H1 (cell line): ENCODE measurements around the gene FNDC7. TPM values are rescaled to one million over a fixed set of nuclear protein-coding genes. Genes with fewer than 3 reads are reported as not detected.

Experiments
- CTCF ChIA-PET: fragments of 300-600 bp; sonication (Branson Sonifier 250); formaldehyde crosslinking; loops from one replicate; lab custom pipeline; 2021; ENCODE audit not compliant: partially characterized antibody; lab: Charles Lee
- POLR2A ChIA-PET: fragments of 300-600 bp; sonication (Branson Sonifier 250); formaldehyde crosslinking; loops from one replicate; lab custom pipeline; 2021; ENCODE audit warnings: inconsistent platforms; ENCODE audit not compliant: partially characterized antibody; lab: Charles Lee
- DNase-seq, 2 experiments: peaks; one replicate each; pipeline versions ENCODE4 v3.0.0 to v3.0.0-alpha.2; 2010 to 2022; ENCODE audit warnings: low spot score in 2 of 2, low read depth in 1 of 2, mixed read lengths in 1 of 2
- FAIRE-seq: peaks from 2 replicates; lab custom pipeline; 2011; peaks lifted over from hg19 to GRCh38; lab: Jason Lieb, UNC
- H2AFZ ChIP-seq: 2 replicates; pipeline ENCODE4 v1.8.1; 2012; ENCODE audit warnings: low read length, inconsistent platforms
- H2AK5ac ChIP-seq: 2 replicates; pipeline ENCODE4 v1.6.1; 2013; ENCODE audit warnings: low read depth, low read length
- H2BK120ac ChIP-seq: replicated peaks from 2 replicates; pipeline ENCODE3; 2013; ENCODE audit warnings: low read depth, low read length, inconsistent platforms
- H2BK12ac ChIP-seq: 2 replicates; pipeline ENCODE4 v1.6.1; 2013; ENCODE audit warnings: low read depth, low read length
- H2BK15ac ChIP-seq: 2 replicates; pipeline ENCODE4 v1.6.1; 2013; ENCODE audit warnings: low read length
- H2BK20ac ChIP-seq: 2 replicates; pipeline ENCODE4 v1.6.1; 2013; ENCODE audit warnings: low read length
- H2BK5ac ChIP-seq: 2 replicates; pipeline ENCODE4 v1.6.1; 2013; ENCODE audit warnings: low read depth, low read length
- H3K14ac ChIP-seq: 2 replicates; pipeline ENCODE4 v1.6.1; 2013; ENCODE audit warnings: inconsistent platforms; ENCODE audit not compliant: insufficient read length
- H3K18ac ChIP-seq: 2 replicates; pipeline ENCODE4 v1.6.1; 2013; ENCODE audit warnings: low read length; ENCODE audit errors: extremely low read depth
- H3K23ac ChIP-seq: 2 replicates; pipeline ENCODE4 v1.6.1; 2013; ENCODE audit warnings: inconsistent platforms; ENCODE audit not compliant: insufficient read length
- H3K23me2 ChIP-seq: 2 replicates; pipeline ENCODE4 v1.6.1; 2013; ENCODE audit warnings: low read depth, low read length
- H3K27ac ChIP-seq: 2 replicates; pipeline ENCODE4 v1.6.1; 2011; ENCODE audit warnings: low read depth, low read length, inconsistent platforms
- H3K27me3 ChIP-seq, 4 experiments: replicated peaks in 1 of 4; 1 replicate in 1 of 4; 2 replicates in 3 of 4; pipeline versions ENCODE4 v1.6.1 to v1.8.1; 2011 to 2013; ENCODE audit warnings: low read length in 3 of 4, mild to moderate bottlenecking in 3 of 4, inconsistent platforms in 2 of 4, mixed read lengths in 2 of 4, moderate library complexity in 1 of 4; ENCODE audit not compliant: control insufficient read depth in 3 of 4, insufficient read depth in 3 of 4; ENCODE audit errors: extremely low read depth in 1 of 4
- H3K36me3 ChIP-seq, 4 experiments: 2 replicates each; pipeline versions ENCODE4 v1.6.1 to v1.8.1; 2011 to 2013; ENCODE audit warnings: mild to moderate bottlenecking in 4 of 4, low read length in 3 of 4, moderate library complexity in 2 of 4, control low read depth in 1 of 4, inconsistent platforms in 1 of 4; ENCODE audit not compliant: insufficient read depth in 4 of 4, control insufficient read depth in 2 of 4
- H3K4ac ChIP-seq: replicated peaks from 2 replicates; pipeline ENCODE3; 2013; ENCODE audit warnings: low read length, low read depth, mixed read lengths, inconsistent platforms; ENCODE audit not compliant: insufficient read length
- H3K4me1 ChIP-seq, 4 experiments: replicated peaks in 1 of 4; 1 replicate in 1 of 4; 2 replicates in 3 of 4; pipeline versions ENCODE4 v1.6.1 to v1.8.1; 2011 to 2013; ENCODE audit warnings: low read length in 3 of 4, inconsistent platforms in 2 of 4, mixed read lengths in 1 of 4; ENCODE audit not compliant: insufficient read depth in 4 of 4, control insufficient read depth in 3 of 4
- H3K4me2 ChIP-seq, 2 experiments: 2 replicates each; pipeline versions ENCODE4 v1.6.1 to v1.8.1; 2011 to 2013; ENCODE audit warnings: low read depth in 2 of 2, low read length in 2 of 2, control low read depth in 1 of 2, inconsistent platforms in 1 of 2, mild to moderate bottlenecking in 1 of 2; ENCODE audit not compliant: insufficient read depth in 1 of 2
- H3K4me3 ChIP-seq, 4 experiments: fragments of 200-600, 300-600 bp in 1 of 4; sonication (generic), shearing (Covaris generic), sonication (Bioruptor Twin) in 1 of 4; 2 replicates each; pipeline versions ENCODE4 v1.5.1 to v1.8.1; 2011 to 2016; ENCODE audit warnings: low read length in 4 of 4, low read depth in 3 of 4, control low read depth in 2 of 4, inconsistent platforms in 2 of 4, mild to moderate bottlenecking in 2 of 4, mixed read lengths in 1 of 4, moderate library complexity in 1 of 4; ENCODE audit not compliant: insufficient read depth in 2 of 4; ENCODE audit errors: extremely low read depth in 1 of 4
- H3K56ac ChIP-seq: replicated peaks from 2 replicates; pipeline ENCODE3; 2013; ENCODE audit warnings: low read depth, mild to moderate bottlenecking, mixed read lengths, low read length, inconsistent platforms; ENCODE audit not compliant: insufficient read length
- H3K79me1 ChIP-seq: 2 replicates; pipeline ENCODE4 v1.6.1; 2013; ENCODE audit warnings: low read depth, low read length, control low read depth
- H3K79me2 ChIP-seq, 2 experiments: 2 replicates each; pipeline versions ENCODE4 v1.6.1 to v1.8.1; 2012 to 2013; ENCODE audit warnings: low read length in 2 of 2, mild to moderate bottlenecking in 2 of 2, inconsistent platforms in 1 of 2; ENCODE audit not compliant: insufficient read depth in 2 of 2, control insufficient read depth in 1 of 2
- H3K9ac ChIP-seq, 4 experiments: replicated peaks in 1 of 4; 1 replicate in 1 of 4; 2 replicates in 3 of 4; pipeline versions ENCODE4 v1.6.1 to v1.8.1; 2011 to 2013; ENCODE audit warnings: low read depth in 3 of 4, low read length in 3 of 4, control low read depth in 2 of 4, mild to moderate bottlenecking in 2 of 4, moderate library complexity in 2 of 4, inconsistent platforms in 1 of 4; ENCODE audit errors: extremely low read depth in 1 of 4
- H3K9me3 ChIP-seq, 2 experiments: 2 replicates each; pipeline versions ENCODE4 v1.6.1 to v1.8.1; 2012 to 2013; ENCODE audit warnings: mild to moderate bottlenecking in 2 of 2, moderate library complexity in 2 of 2, control low read depth in 1 of 2, inconsistent platforms in 1 of 2, low read depth in 1 of 2, low read length in 1 of 2, mixed read lengths in 1 of 2; ENCODE audit not compliant: insufficient read depth in 2 of 2
- H4K20me1 ChIP-seq, 2 experiments: replicated peaks in 1 of 2; 2 replicates each; pipeline versions ENCODE3 to v1.8.1; 2011 to 2013; ENCODE audit warnings: inconsistent platforms in 2 of 2, low read length in 2 of 2, mild to moderate bottlenecking in 1 of 2; ENCODE audit not compliant: insufficient read depth in 2 of 2, control insufficient read depth in 1 of 2
- H4K5ac ChIP-seq: 2 replicates; pipeline ENCODE4 v1.6.1; 2013; ENCODE audit warnings: low read length, low read depth, mixed read lengths, inconsistent platforms; ENCODE audit not compliant: insufficient read length
- H4K8ac ChIP-seq: 2 replicates; pipeline ENCODE4 v1.8.0; 2013; ENCODE audit warnings: mild to moderate bottlenecking, moderate library complexity, low read length, inconsistent platforms; ENCODE audit not compliant: insufficient read depth; ENCODE audit errors: extremely low read depth
- H4K91ac ChIP-seq: replicated peaks from 2 replicates; pipeline ENCODE3; 2013; ENCODE audit warnings: low read length, mixed read lengths, inconsistent platforms; ENCODE audit not compliant: insufficient read length
- CBX5 ChIP-seq: fragments of 300-800, 300-1000 bp; sonication (generic); IDR thresholded peaks from 2 replicates; pipeline ENCODE4 v1.7.1; 2016; ENCODE audit warnings: antibody characterized with exemption, low read length, low read depth
- CBX8 ChIP-seq: fragments of 300-800, 300-1000 bp; sonication (generic); IDR thresholded peaks from 2 replicates; pipeline ENCODE4 v1.7.1; 2016; ENCODE audit warnings: low read depth, low read length, borderline replicate concordance
- CHD2 ChIP-seq: IDR thresholded peaks from 2 replicates; pipeline ENCODE4 v1.6.1; 2012; ENCODE audit warnings: low read length, improper control_type of control experiment
- GABPA ChIP-seq: IDR thresholded peaks from 2 replicates; pipeline ENCODE4 v1.6.1; 2011; ENCODE audit warnings: mild to moderate bottlenecking, low read length, moderate library complexity, borderline replicate concordance; ENCODE audit not compliant: insufficient read depth
- JUND ChIP-seq: IDR thresholded peaks from 2 replicates; pipeline ENCODE4 v1.6.1; 2011; ENCODE audit warnings: mild to moderate bottlenecking, improper control_type of control experiment, low read length
- KDM4A ChIP-seq: IDR thresholded peaks from one replicate; pipeline ENCODE4 v1.7.1; 2012; ENCODE audit warnings: low read depth, mild to moderate bottlenecking, moderate library complexity, low read length, inconsistent platforms; ENCODE audit not compliant: severe bottlenecking
- PHF8 ChIP-seq: fragments of 200-600 bp; sonication (generic); conservative IDR thresholded peaks from 2 replicates; pipeline ENCODE4 v1.7.1; 2012; ENCODE audit warnings: low read depth, mild to moderate bottlenecking, inconsistent platforms, low read length, moderate library complexity
- POLR2AphosphoS5 ChIP-seq: IDR thresholded peaks from 2 replicates; pipeline ENCODE4 v1.6.1; 2011; ENCODE audit warnings: low read depth, low read length
- SIN3A ChIP-seq, 2 experiments: IDR thresholded peaks in 1 of 2; conservative IDR thresholded peaks in 1 of 2; 2 replicates each; pipeline ENCODE4 v1.6.1; 2011 to 2012; ENCODE audit warnings: low read length in 2 of 2, improper control_type of control experiment in 1 of 2, low read depth in 1 of 2, mild to moderate bottlenecking in 1 of 2
- SP4 ChIP-seq: IDR thresholded peaks from 2 replicates; pipeline ENCODE4 v1.6.1; 2012; ENCODE audit warnings: low read length, inconsistent platforms
- TEAD4 ChIP-seq: IDR thresholded peaks from 2 replicates; pipeline ENCODE4 v1.6.1; 2012; ENCODE audit warnings: low read depth, low read length, inconsistent platforms, mixed read lengths
- WGBS, 2 experiments: shearing (Covaris generic) in 1 of 2; methylation state at CpG; one replicate each; pipeline versions ENCODE4 v1.1.6 to v1.1.7; 2013 to 2015; ENCODE audit warnings: low lambda C conversion rate in 2 of 2, mixed read lengths in 2 of 2, inconsistent platforms in 1 of 2, low coverage in 1 of 2, missing lambda C conversion rate in 1 of 2; ENCODE audit not compliant: insufficient replicate concordance in 2 of 2, insufficient coverage in 1 of 2, insufficient read length in 1 of 2; ENCODE audit errors: extremely low coverage in 1 of 2, missing lambda C conversion rate in 1 of 2; 5-methylcytosine and 5-hydroxymethylcytosine counted together
- polyA plus RNA-seq, 7 experiments: library from polyadenylated mRNA; depleted of rRNA in 3 of 7; stranded (reverse) in 5 of 7; unstranded in 2 of 7; fragments of >200 nt in 5 of 7; fragments of 200-250 nt in 2 of 7; gene quantifications; 1 replicate in 5 of 7; 2 replicates in 1 of 7; 4 replicates in 1 of 7; pipeline versions ENCODE4 v1.2.1 to v1.2.3, GENCODE V29; 2011 to 2013; ENCODE audit warnings: missing spikeins in 2 of 7, mixed read lengths in 2 of 7
- total RNA-seq: library from RNA; stranded (reverse); fragmentation: NEBNext Ultra II Directional; extraction: Animal tissue kit (Norgen Biotek cat#: 25700); gene quantifications from 2 replicates; pipeline ENCODE4 v1.2.1, GENCODE V29; 2021
- TF ChIP-seq, protein P1 (sequence below): IDR thresholded peaks from 2 replicates; pipeline ENCODE4 v1.6.1; 2012; ENCODE audit warnings: low read length, inconsistent platforms

Gene FNDC7
- total and polyA plus RNA-seq, 2 of the 8 experiments (the other 6 are each of a cell fraction or from before 2014, with no cell fraction given): 0.13 to 0.20 TPM

DNA sequence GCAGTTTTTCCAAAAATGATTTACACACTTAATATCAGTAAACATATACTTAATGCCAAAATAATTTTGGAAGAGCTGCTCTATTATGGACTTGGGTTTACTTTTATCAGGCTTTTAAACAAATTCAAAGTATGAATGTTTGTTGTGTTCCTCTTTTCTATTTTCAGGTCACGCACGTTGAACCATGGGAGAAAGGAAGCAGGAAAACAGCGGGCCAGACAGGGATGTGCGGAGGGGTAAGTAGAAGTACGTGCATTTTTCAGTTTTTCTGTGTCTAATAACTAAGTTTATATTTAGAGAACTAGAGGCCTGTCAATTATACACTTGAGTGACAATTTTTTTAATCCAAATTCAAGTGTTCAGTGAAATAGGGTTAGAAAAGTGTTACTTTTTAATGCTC lies 17.2 kb upstream of the FNDC7 start:
- ChIA-PET POLR2A (interaction anchor here (0.6 to 2.1 kb wide), 4 partner anchors 9 to 46 kb away, joined by 3 to 9 read pairs (median 4); no protein-coding TSS in a partner anchor), CTCF (no interaction called here)
- Histone ChIP-seq H2AFZ (no peak overlapping the region), H3K36me3 (peaks cover 17 to 52% (median 45%) of the 10 kb centered on the region in 4 experiments), H3K23me2 (peaks cover 4% of the 10 kb centered on the region; the same call in 1 of the 2 replicates), H2BK15ac (no peak overlapping the region), H3K79me2 (peaks cover 17 to 67% of the 10 kb centered on the region in 2 experiments), H3K23ac (no peak overlapping the region), H3K79me1 (no peaks in the 10 kb centered on the region; the same call in 1 of the 2 replicates), H3K14ac (no peak overlapping the region), H3K9ac (no peak overlapping the region), H3K4ac (no peak overlapping the region), H3K9me3 (no peaks in the 10 kb centered on the region), H2AK5ac (no peak overlapping the region), H3K4me1 (peaks cover 0 to 2% (median 0%) of the 10 kb centered on the region in 4 experiments; a peak in 1 of 7 replicates), H2BK12ac (no peak overlapping the region), H2BK120ac (no peak overlapping the region), H3K56ac (no peak overlapping the region), H4K20me1 (peaks cover 4 to 6% of the 10 kb centered on the region in 2 experiments), H4K91ac (no peak overlapping the region), H3K18ac (no peak overlapping the region), H2BK20ac (no peak overlapping the region), H3K4me2 (no peak overlapping the region), H4K5ac (no peak overlapping the region), H3K4me3 (peak overlapping the region in 1 of 4 experiments; percentile 99; a peak in 1 of 8 replicates), H4K8ac (no peak overlapping the region), H3K27me3 (no peaks in the 10 kb centered on the region), H2BK5ac (no peak overlapping the region), H3K27ac (no peak overlapping the region)
- no peak for FAIRE-seq
- DNase-seq: no peak
- WGBS, 2 experiments: 94% methylated on average over 5 of the region's 5 CpGs; no CpG with 5 or more reads in 1 of the 2 experiments
- TF ChIP-seq POLR2AphosphoS5: no peak
- TF ChIP-seq KDM4A: no peak
- TF ChIP-seq PHF8: no peak
- TF ChIP-seq SP4: no peak
- TF ChIP-seq JUND: no peak
- no peak for TF ChIP-seq CBX8
- TF ChIP-seq, protein P1, sequence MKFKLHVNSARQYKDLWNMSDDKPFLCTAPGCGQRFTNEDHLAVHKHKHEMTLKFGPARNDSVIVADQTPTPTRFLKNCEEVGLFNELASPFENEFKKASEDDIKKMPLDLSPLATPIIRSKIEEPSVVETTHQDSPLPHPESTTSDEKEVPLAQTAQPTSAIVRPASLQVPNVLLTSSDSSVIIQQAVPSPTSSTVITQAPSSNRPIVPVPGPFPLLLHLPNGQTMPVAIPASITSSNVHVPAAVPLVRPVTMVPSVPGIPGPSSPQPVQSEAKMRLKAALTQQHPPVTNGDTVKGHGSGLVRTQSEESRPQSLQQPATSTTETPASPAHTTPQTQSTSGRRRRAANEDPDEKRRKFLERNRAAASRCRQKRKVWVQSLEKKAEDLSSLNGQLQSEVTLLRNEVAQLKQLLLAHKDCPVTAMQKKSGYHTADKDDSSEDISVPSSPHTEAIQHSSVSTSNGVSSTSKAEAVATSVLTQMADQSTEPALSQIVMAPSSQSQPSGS: no peak
- no peak for TF ChIP-seq TEAD4
- no peak for TF ChIP-seq CBX5
- TF ChIP-seq CHD2: no peak
- no peak for TF ChIP-seq SIN3A (conservative IDR thresholded peaks at IDR 0.05 in 1 of 2, IDR thresholded peaks at IDR 0.05 in 1 of 2; ENCODE audit: low read depth in 1 of 2, low read length in 2 of 2)
- TF ChIP-seq GABPA: no peak
